GM18505 (cell line): ENCODE data around the gene GBE1.
"Not testable (repeated sequence)": the region's sequence is repeated elsewhere in the genome, so short reads cannot be mapped to it uniquely, and the experiment has no call there.

ENCODE experiments used
- ATAC-seq: cut with Tn5 transposase; IDR thresholded peaks from one replicate; pipeline ENCODE4 v1.9.1; 2021; ENCODE audit not compliant: unreplicated experiment
- POLR2A ChIP-seq: IDR thresholded peaks from 4 replicates; pipeline ENCODE4 v1.6.1; 2011; ENCODE audit warnings: borderline replicate concordance; ENCODE audit not compliant: insufficient read depth, insufficient read length; ENCODE audit errors: extremely low read depth

The GBE1 gene

DNA sequence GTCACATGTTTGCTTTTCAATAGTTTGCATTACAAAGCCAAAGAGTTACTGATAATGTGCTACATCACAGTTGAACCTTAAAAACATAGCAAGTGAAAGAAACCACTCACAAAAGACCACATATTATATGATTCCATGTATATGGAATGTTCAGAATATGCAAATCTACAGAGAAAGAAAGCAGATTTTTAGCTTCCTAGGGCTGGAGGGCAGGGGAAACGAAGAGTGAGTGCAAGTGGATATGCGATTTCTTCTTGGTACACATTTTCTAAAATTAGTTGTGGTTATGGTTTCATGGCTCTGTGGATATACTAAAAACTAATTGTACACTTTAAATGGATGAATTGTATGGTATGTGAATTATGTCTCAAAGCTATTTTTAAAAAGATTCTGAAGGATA, 4.0 kb upstream of the GBE1 start:
- no peak for ATAC-seq
- no peak for TF ChIP-seq POLR2A

- TF ChIP-seq POLR2A, result no peak
- ATAC-seq, result no peak
Observed at GRCh38 chr3:81764665-81765064, 3.2 kb upstream of the GBE1 start.

GRCh38 chr3:81764002-81764401, 2.6 kb upstream of the GBE1 start:
- no peak for ATAC-seq
- TF ChIP-seq POLR2A, result no peak

- TF ChIP-seq POLR2A, result no peak
- no peak for ATAC-seq
Observed at GRCh38 chr3:81763001-81763400, 1.6 kb upstream of the GBE1 start.

DNA sequence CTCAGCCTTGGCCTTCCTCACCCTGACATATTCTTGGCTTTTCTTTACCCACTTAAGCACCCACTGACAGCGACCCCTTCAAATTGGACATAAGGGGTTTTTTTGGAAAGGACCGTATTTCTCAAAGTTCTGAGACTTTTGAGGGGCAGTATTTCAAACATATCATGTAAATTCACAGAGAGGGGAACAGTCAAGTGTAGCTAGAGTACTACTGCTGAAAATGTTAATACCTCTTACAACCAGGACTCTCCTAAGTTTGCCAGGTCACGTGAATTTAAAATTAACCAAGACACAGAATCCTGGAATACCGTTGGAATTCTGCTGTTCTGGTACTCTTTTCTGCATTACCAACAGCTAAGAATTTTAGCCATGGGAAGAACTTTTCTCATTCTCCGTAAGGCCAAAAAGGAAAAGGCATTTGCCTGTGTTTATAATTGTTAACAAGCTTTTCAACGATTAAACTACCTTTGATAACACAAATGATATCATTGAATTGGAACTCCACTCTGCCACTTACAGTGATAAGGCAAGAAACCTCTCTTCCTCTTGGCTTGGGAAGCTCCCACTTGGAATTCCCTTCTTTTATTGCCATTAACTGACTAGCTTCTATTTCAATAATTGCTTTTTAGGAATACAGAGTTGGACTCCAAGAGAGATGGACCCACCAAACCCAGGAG, 597 bp upstream of the GBE1 start:
- TF ChIP-seq POLR2A, result no peak
- no peak for ATAC-seq

DNA sequence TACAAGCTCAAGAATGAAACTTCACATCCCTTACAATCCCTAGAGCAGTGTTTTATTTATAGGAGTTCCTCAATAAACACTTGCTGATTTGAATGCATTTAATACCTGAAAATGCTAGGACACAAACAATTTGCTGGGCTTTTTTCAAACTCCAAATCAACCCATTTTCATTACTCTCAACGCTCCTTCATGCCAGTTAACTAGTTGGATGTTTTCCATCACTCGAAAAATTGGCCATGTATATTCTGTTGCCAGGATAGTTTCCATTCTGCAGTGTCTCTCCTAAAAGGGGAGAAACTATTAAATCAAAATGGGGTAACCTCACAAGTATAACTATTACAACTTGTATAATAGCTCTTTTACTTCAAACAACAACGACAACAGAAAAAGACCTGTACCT, 1.2 kb downstream of the GBE1 start:
- ATAC-seq, result no peak

DNA sequence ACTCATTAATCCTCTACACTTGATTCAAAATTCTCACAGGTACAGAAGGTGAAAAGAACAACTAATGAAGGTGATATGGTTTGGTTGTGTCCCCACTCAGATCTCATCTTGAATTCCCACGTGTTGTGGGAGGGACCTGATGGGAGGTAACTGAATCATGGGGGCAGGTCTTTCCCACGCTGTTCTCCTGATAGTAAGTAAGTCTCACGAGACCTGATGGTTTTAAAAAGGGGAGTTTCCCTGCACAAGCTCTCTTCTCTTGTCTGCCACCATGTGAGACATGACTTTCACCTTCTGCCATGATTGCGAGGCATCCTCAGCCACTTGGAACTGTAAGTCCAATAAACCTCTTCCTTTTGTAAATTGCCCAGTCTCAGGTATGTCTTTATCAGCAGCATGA, 2.7 kb downstream of the GBE1 start:
- ATAC-seq, result not testable (repeated sequence)

More for the DNA sequence above, 1.2 kb downstream of the GBE1 start:
- TF ChIP-seq POLR2A, result no peak

DNA sequence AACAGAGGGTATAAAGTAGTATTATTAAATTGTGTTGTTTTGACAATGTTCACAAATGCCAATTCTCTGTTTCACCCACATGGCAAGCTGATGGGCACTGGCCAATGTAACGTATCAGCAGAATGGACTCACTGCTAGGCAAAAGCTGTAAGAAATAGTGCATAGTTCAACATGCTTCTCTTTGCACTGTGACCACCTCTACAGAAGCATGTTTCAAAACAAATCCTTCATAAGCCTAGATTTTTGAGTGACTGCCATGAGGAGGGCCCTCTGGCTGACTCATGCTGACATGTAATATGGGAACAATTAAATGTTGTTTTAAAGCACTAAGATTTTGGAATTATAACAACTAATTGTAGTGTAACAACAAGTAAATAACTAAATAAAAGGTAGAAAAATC, 3.2 kb downstream of the GBE1 start:
- no peak for TF ChIP-seq POLR2A
- ATAC-seq, result no peak

GRCh38 chr3:81753416-81754027, 7.9 kb downstream of the GBE1 start:
- no peak for ATAC-seq
- TF ChIP-seq POLR2A, result no peak

DNA sequence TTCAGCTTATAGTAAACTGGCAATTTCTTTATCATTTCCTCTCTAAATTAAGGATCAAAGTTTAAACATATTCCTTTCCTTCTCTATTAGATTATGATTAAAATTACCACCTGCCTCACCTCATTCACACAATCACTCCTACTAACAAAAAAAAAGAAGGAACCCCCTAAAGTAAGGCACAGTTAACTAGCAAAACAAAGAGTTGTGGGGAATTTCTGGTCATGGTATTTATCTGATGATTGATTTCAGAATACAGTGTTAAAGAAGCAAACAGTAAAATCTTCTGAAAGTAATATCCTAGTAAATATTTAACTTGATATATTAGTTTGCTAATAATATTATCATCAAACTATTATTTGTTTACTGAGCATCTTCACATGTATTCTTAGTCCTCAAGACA, 8.8 kb downstream of the GBE1 start:
- ATAC-seq, result no peak
- no peak for TF ChIP-seq POLR2A

- no peak for TF ChIP-seq POLR2A
- ATAC-seq, result no peak
Observed at GRCh38 chr3:81749265-81749664, 12.2 kb downstream of the GBE1 start.

GRCh38 chr3:81747280-81747679, 14.2 kb downstream of the GBE1 start:
- not testable (repeated sequence) for ATAC-seq

DNA sequence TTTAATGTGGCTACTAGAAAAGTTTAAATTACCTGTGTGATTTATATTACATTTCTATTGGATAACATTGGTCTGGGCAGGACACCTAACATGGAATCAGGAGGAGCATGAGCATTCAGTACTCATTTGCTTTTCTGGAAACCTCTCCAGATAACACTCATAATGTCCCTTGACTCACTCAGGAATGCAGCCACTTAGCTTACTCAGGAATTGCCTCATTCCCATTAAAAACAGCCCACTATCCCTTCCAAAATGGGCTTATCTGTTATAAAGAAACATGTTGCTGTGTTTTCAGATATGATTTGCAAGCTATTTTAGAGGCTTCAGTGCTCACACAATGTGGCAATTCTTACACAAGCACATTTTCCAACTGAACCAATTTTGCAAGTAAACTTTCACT, 17.1 kb downstream of the GBE1 start:
- no peak for TF ChIP-seq POLR2A
- ATAC-seq, result no peak

- no peak for TF ChIP-seq POLR2A
- ATAC-seq, result no peak
Observed at GRCh38 chr3:81743096-81744025, 18.1 kb downstream of the GBE1 start.

DNA sequence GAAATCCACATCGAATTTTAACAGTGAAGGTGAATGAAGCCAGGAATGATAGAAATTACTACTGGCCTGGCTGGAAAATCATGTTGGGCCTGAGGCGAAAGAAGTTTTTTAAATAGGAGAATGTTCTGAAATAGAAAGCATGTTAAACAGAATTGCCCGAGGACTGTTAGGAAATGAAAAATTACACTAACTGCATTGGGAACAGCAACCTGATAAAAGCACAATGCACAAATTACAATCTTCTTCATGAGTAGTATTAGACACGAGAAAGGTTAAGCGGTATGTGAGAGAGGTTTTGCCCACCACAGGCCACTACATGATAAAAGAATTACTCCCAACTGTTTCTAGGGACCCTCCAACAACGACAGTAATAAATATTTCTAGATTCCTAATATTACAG, 18.9 kb downstream of the GBE1 start:
- no peak for TF ChIP-seq POLR2A
- no peak for ATAC-seq

GRCh38 chr3:81741216-81741615, 20.2 kb downstream of the GBE1 start:
- no peak for TF ChIP-seq POLR2A

More at GRCh38 chr3:81741216-81741615, 20.2 kb downstream of the GBE1 start:
- ATAC-seq, result no peak
